Naive B cell (primary cell): ENCODE data around the gene FAM13C. TPM values are rescaled to one million over a fixed set of nuclear protein-coding genes. Genes with fewer than 3 reads are reported as not detected.
"Not testable (repeated sequence)": the region's sequence is repeated elsewhere in the genome, so short reads cannot be mapped to it uniquely, and the experiment has no call there.

Source experiments
- ATAC-seq, 2 donors: fragments of 150-1000 bp; cut with Tn5 transposase; 2 replicates each; pipeline ENCODE4 v1.10.0; 2021; ENCODE audit warnings: low read depth in 2 of 2, mild to moderate bottlenecking in 2 of 2, moderate library complexity in 2 of 2
- DNase-seq: peaks from one replicate; pipeline ENCODE4 v3.0.0; 2022
- H3K27ac Mint-ChIP-seq, 6 donors: one replicate each; pipeline ENCODE4 v1.8.0; 2020 to 2022; ENCODE audit warnings: mild to moderate bottlenecking in 6 of 6, mixed read lengths in 6 of 6, moderate library complexity in 5 of 6, inconsistent platforms in 2 of 6
- H3K27me3 Mint-ChIP-seq, 3 donors: one replicate each; pipeline ENCODE4 v1.8.0; 2021 to 2022; ENCODE audit warnings: mixed read lengths in 3 of 3, mild to moderate bottlenecking in 1 of 3
- H3K36me3 Mint-ChIP-seq, 2 donors: one replicate each; pipeline ENCODE4 v1.8.0; 2020 to 2022; ENCODE audit warnings: mixed read lengths in 2 of 2, inconsistent platforms in 1 of 2, mild to moderate bottlenecking in 1 of 2
- H3K4me1 Mint-ChIP-seq, 3 donors: one replicate each; pipeline ENCODE4 v1.8.0; 2020 to 2022; ENCODE audit warnings: mixed read lengths in 3 of 3, inconsistent platforms in 1 of 3, mild to moderate bottlenecking in 1 of 3, moderate library complexity in 1 of 3
- H3K4me3 Mint-ChIP-seq, 8 donors: one replicate each; pipeline ENCODE4 v1.8.0; 2020 to 2022; ENCODE audit warnings: mild to moderate bottlenecking in 8 of 8, mixed read lengths in 8 of 8, moderate library complexity in 8 of 8, inconsistent platforms in 2 of 8
- H3K9me3 Mint-ChIP-seq, 7 donors: one replicate each; pipeline ENCODE4 v1.8.0; 2020 to 2022; ENCODE audit warnings: mixed read lengths in 7 of 7, mild to moderate bottlenecking in 5 of 7, inconsistent platforms in 2 of 7, moderate library complexity in 1 of 7
- polyA plus RNA-seq, 6 donors: library from polyadenylated mRNA; unstranded; fragments of 300-500 nt; fragmentation: Illumina TruSeq; gene quantifications; one replicate each; pipeline ENCODE4 v1.2.3, GENCODE V29; 2021; ENCODE audit warnings: low read depth in 6 of 6

Gene FAM13C
- polyA plus RNA-seq, 6 donors from 2014 or later: not detected

DNA sequence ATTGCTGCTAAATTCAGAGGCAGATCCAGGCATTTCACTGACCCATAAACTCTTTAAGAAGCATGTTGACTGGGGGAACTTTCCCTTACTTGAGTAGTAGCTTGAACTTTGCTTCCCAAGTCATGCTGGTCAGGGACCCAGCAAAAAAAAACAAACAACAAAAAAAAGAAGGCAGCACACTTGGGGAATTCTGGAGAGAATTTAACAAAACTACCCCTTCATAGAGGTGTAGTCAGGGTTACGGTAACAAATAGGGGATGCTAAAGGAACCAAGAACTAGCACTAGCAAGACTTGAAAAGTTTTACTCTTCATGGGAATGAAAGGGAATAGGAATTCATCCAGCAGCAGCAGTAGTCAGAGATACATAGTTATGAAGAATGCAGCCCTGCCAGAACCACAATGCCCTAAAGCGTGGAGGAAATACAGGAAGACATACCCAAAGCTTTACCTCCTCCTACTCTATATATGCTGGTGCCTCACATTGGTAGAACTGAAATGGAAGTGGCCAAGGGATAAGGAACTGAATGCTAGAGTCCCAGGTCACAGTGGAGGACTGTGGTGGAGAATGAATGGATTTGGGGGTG lies 118.6 kb downstream of the FAM13C start:
- DNase-seq: no peak
- Mint-ChIP-seq H3K4me3 (no peak overlapping the region), H3K27me3 (peaks cover 0 to 17% (median 10%) of the 10 kb centered on the region in 3 donors), H3K27ac (no peak overlapping the region), H3K4me1 (no peaks in the 10 kb centered on the region), H3K9me3 (peaks cover 0 to 6% (median 0%) of the 10 kb centered on the region in 7 donors), H3K36me3 (no peaks in the 10 kb centered on the region)
- no peak for ATAC-seq

DNA sequence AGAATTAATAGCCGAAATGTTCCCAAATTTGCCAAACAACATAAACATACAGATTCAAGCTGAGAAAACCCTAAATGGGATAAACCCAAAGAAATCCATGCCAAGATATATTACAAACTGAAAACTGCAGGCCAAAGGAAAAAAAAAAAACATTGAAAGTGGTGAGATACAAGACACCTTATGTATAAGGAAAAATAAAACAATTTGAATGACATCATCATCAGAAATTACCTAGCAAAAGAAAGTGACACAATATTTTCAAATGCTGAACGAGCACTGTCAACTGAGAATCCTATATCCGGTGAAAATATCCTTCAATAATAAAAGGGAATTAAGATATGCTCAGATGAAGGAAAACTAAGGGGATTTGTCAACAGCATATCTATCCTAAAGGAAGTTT lies 119.4 kb downstream of the FAM13C start:
- H3K4me3 Mint-ChIP-seq: no peak overlapping the region

DNA sequence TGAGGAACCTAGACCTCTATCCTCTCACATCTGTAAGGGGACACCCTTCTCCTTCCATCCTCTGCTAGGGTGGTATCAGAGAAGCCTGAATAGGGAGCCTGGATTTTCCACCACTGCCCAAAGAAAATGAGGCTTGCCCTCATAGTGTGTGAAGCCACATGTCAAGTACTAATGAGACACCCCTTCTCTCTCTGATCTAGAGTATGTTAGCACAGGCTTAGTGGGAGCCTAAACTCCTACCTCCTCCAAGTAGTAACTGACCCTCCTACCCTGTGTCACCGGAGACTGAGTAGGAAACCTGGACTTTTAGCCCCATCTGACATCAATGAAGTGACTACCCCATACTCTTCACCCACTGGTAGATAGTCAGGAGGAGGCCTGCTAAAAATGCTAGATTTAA lies 120.3 kb downstream of the FAM13C start:
- H3K27ac Mint-ChIP-seq: no peak overlapping the region
- no peak for ATAC-seq

More for the DNA sequence above, 119.4 kb downstream of the FAM13C start:
- ATAC-seq: no peak
- Mint-ChIP-seq H3K9me3 (peaks cover 0 to 7% (median 0%) of the 10 kb centered on the region in 7 donors), H3K4me1 (no peaks in the 10 kb centered on the region), H3K27ac (no peak overlapping the region), H3K36me3 (no peaks in the 10 kb centered on the region), H3K27me3 (peaks cover 0 to 17% (median 10%) of the 10 kb centered on the region in 3 donors)
- DNase-seq: no peak

DNA sequence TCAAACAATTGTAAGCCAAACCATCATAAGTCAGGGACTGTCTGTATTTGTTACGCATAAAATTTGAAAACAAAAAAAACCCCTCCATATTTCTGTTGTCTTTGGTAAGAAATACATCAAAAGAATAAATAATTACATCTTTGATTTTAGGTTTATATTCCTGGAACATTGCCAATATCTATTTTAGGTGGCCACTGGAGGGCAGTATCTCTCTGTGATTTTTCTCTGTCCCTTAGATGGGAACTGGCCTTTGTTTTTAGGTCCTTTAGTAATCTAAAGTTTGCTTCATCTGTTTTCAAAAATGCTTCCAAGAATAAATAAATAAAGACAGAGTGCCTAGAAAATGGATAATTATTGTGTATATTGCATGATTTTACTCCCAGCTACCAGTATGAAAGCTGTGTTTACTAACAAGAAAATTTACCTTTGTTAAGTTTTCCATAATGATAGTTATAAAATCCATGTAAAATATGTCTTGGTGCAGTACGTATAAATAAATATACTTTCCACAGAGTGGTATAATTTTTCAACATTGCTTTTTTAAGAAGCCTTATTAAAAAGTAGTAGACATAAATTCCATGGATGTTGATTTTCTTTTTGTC lies 121.7 kb downstream of the FAM13C start:
- ATAC-seq (no peak), DNase-seq (no peak)
- Mint-ChIP-seq H3K27ac (no peak overlapping the region), H3K9me3 (peaks cover 0 to 7% (median 0%) of the 10 kb centered on the region in 7 donors), H3K4me1 (no peaks in the 10 kb centered on the region), H3K36me3 (no peaks in the 10 kb centered on the region), H3K27me3 (peaks cover 0 to 17% (median 10%) of the 10 kb centered on the region in 3 donors), H3K4me3 (no peak overlapping the region)

More for the DNA sequence above, 120.3 kb downstream of the FAM13C start:
- Mint-ChIP-seq H3K27me3 (peaks cover 0 to 17% (median 10%) of the 10 kb centered on the region in 3 donors), H3K4me3 (no peak overlapping the region), H3K36me3 (no peaks in the 10 kb centered on the region), H3K4me1 (no peaks in the 10 kb centered on the region), H3K9me3 (peaks cover 0 to 7% (median 0%) of the 10 kb centered on the region in 7 donors)
- DNase-seq: no peak

DNA sequence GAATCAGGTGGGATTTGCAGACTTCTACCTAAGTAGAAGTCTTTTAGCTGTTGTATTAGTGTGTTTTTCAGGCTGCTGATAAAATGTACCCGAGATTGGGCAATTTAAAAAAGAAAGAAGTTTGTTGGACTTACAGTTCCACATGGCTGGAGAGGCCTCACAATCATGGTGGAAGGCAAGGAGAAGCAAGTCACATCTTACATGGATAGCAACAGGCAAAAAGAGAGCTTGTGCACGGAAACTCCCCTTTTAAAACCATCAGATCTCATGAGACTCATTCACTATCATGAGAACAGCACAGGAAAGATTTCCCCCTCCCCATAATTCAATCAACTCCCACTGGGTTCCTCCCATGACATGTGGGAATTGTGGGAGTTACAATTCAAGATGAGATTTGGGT lies 123.2 kb downstream of the FAM13C start:
- H3K27me3 Mint-ChIP-seq: peaks cover 0 to 17% (median 10%) of the 10 kb centered on the region in 3 donors
- DNase-seq, H3K36me3 Mint-ChIP-seq, H3K4me3 Mint-ChIP-seq, ATAC-seq, H3K9me3 Mint-ChIP-seq, H3K4me1 Mint-ChIP-seq, H3K27ac Mint-ChIP-seq: not testable (repeated sequence)

DNA sequence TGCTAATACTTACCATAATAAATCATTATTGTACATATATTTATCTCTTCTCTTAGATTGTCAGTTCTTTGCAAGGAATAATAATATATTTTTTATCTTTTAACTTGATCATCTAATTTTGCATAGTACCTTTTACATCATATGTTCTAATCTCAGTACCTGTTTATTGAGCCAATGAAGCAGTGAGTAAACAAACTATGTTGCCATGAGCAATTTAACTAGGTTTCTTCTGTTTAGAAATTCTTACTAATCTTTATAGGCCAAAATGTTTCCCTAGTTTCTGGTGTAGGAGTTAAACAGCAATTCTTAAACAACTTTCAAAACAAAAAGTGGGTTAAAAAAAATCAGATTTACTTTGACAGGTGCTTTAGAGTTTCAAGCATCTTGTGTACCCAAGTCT lies 124.6 kb downstream of the FAM13C start:
- no peak for DNase-seq
- peaks cover 0 to 10% (median 7%) of the 10 kb centered on the region in 3 donors for H3K27me3 Mint-ChIP-seq
- H3K9me3 Mint-ChIP-seq: peaks cover 0 to 7% (median 0%) of the 10 kb centered on the region in 7 donors
- ATAC-seq: no peak
- H3K27ac Mint-ChIP-seq: no peak overlapping the region
- no peaks in the 10 kb centered on the region for H3K4me1 Mint-ChIP-seq
- no peak overlapping the region for H3K4me3 Mint-ChIP-seq
- no peaks in the 10 kb centered on the region for H3K36me3 Mint-ChIP-seq

DNA sequence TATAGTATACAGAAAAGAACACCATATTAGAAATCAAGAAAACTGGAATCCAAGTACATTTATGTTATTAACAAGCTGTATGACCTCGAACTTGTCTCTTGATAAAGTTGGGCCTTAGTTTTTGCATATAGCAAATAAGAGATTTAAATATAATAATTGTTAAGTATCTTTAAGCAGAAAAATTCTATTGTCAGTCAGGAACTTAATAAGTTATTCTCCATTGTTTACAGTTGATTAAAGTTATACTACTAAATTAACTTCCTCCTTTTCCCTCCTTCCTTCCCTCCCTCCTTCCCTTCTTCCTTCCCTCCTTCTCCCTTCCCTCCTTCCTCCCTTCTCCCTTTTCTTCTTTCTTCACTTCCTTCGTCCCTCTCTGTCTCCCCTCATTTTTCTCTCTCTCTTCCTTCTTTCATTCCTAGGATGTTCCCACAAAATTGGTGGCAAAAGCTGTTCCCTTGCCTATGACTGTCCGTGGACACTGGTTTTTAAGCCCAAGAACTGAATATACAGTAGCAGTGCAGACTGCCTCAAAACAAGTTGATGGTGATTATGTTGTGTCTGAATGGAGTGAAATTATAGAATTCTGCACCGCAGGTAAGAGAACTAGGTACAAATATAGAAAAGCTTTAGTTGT lies 126.2 kb downstream of the FAM13C start:
- ATAC-seq: no peak
- H3K4me3 Mint-ChIP-seq: no peak overlapping the region
- DNase-seq: no peak
- H3K27me3 Mint-ChIP-seq: peaks cover 0 to 1% (median 0%) of the 10 kb centered on the region in 3 donors
- no peaks in the 10 kb centered on the region for H3K4me1 Mint-ChIP-seq
- peaks cover 0 to 7% (median 0%) of the 10 kb centered on the region in 7 donors for H3K9me3 Mint-ChIP-seq
- no peaks in the 10 kb centered on the region for H3K36me3 Mint-ChIP-seq
- no peak overlapping the region for H3K27ac Mint-ChIP-seq

DNA sequence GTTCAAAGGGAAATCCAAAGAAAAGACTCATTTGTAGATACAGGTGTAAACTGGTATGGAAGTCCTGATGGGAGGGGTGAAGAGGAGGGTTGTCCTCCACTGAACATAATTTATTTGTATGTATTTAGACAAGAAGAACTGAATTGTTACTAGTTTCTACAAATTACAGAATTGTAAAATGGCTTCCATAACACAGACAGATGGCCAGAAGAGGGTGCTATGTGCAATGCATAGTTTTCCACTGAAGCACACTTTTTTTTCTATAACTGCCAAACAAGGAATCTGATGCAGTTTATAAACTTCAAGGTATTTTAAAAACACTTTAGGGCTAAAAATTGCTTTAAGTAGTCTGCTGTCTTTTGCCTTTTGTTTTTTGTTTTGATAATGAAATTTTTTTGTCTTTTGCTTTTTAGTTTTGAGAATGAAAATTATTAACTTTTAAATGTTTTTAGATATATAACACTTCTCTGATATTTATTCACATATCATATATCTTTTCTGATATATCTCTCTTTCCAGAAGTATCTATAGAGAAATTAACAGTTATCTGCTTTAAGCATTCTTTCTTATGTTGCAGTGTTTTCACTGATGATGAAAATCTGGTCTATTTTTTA lies 127.4 kb downstream of the FAM13C start:
- no peaks in the 10 kb centered on the region for H3K27me3 Mint-ChIP-seq
- H3K36me3 Mint-ChIP-seq: no peaks in the 10 kb centered on the region
- H3K9me3 Mint-ChIP-seq: peaks cover 0 to 7% (median 0%) of the 10 kb centered on the region in 7 donors
- no peak overlapping the region for H3K4me3 Mint-ChIP-seq
- H3K27ac Mint-ChIP-seq: no peak overlapping the region
- DNase-seq: no peak
- ATAC-seq: no peak
- H3K4me1 Mint-ChIP-seq: no peaks in the 10 kb centered on the region

DNA sequence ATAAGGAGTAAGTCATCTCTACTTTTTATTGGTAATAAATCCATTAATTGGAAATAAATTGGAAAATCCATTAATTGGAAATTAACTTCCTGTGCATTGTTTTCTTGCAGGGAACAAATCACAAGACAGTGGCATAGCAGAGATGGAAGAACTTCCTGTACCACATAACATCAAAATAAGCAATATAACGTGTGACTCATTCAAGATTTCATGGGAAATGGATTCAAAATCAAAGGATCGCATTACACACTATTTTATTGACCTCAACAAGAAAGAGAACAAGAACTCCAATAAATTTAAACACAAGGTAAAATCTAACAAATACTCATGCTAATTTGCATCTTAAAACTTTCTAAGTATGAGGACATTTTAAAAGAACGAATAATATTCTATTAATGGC lies 128.2 kb downstream of the FAM13C start:
- Mint-ChIP-seq H3K36me3 (no peaks in the 10 kb centered on the region), H3K27ac (no peak overlapping the region), H3K4me1 (no peaks in the 10 kb centered on the region), H3K9me3 (peaks cover 0 to 6% (median 0%) of the 10 kb centered on the region in 7 donors), H3K27me3 (no peaks in the 10 kb centered on the region), H3K4me3 (no peak overlapping the region)
- no peak for DNase-seq
- ATAC-seq: no peak

DNA sequence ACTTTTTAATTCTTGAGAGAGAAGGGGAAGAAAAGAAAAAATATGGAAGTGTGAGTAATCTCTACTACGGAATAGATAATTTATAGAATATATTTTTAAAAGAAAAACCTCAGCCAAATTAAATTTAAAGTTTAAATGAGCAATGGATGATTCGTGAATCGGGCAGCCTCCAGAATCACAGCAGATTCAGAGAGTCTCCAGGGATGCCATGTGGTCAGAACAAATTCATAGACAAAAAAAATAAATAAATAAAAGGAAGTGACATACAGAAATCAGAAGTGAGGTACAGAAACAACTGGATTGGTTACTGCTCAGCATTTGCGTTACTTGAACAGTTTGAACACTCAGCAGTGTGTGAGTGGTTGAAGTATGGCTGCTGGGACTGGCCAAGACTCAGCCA lies 132.9 kb downstream of the FAM13C start:
- Mint-ChIP-seq H3K27ac (no peak overlapping the region), H3K27me3 (peaks cover 0 to 5% (median 0%) of the 10 kb centered on the region in 3 donors), H3K4me1 (no peaks in the 10 kb centered on the region), H3K36me3 (no peaks in the 10 kb centered on the region), H3K4me3 (no peak overlapping the region), H3K9me3 (peaks cover 0 to 4% (median 0%) of the 10 kb centered on the region in 7 donors)
- DNase-seq (no peak), ATAC-seq (no peak)

DNA sequence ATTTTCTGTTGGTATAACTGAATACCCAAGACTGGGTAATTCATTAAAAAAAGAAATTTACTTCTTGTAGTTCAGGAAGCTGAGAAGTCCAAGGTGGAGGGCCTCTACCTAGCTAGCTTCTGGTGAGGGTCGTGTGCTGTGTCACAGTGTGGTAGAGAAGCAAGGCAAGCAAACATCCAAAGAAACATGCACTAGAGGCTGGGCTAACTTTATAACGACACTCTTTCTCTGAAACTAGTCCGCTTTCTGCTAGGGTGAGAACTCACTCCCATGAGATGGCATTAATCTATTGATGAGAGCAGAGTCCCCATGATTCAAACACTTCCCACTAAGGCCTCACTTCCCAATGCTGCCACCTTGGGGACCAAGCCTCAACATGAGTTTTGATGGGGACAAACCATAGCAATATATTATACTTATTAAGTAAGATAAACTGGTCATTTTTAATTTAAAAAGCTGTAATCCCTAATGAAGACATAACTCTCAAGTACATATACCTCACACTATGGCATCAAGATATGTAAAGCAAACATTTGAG lies 135.1 kb downstream of the FAM13C start:
- peak overlapping the region in 1 of 6 donors; percentile 78 for H3K27ac Mint-ChIP-seq
- H3K9me3 Mint-ChIP-seq: peaks cover 0 to 4% (median 0%) of the 10 kb centered on the region in 7 donors
- no peak overlapping the region for H3K4me3 Mint-ChIP-seq
- peaks cover 0 to 5% (median 0%) of the 10 kb centered on the region in 3 donors for H3K27me3 Mint-ChIP-seq
- ATAC-seq (no peak), DNase-seq (no peak)
- H3K36me3 Mint-ChIP-seq: no peaks in the 10 kb centered on the region
- no peaks in the 10 kb centered on the region for H3K4me1 Mint-ChIP-seq

DNA sequence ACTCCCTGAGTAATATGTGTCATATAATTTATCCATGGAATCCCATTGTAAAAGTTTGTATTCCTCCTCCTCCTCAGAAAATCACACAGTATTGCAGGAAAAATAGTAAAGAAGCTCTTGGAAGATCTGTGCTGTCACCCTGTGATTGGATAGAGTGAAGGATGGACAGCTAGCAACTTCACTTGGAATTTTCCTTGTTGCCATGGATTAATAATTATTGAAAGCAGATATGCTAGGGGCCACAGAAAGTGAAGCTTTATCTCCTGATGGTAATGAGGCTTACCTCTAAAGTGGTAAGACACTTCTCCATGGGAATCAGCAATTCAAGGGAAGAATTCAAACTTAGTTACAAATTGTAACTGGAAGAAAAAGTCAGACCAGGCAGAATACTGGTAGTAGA lies 137.1 kb downstream of the FAM13C start:
- ATAC-seq (no peak), DNase-seq (no peak)
- Mint-ChIP-seq H3K4me3 (no peak overlapping the region), H3K4me1 (no peaks in the 10 kb centered on the region), H3K9me3 (peaks cover 0 to 4% (median 0%) of the 10 kb centered on the region in 7 donors), H3K27ac (no peak overlapping the region), H3K27me3 (peaks cover 0 to 5% (median 0%) of the 10 kb centered on the region in 3 donors), H3K36me3 (no peaks in the 10 kb centered on the region)

DNA sequence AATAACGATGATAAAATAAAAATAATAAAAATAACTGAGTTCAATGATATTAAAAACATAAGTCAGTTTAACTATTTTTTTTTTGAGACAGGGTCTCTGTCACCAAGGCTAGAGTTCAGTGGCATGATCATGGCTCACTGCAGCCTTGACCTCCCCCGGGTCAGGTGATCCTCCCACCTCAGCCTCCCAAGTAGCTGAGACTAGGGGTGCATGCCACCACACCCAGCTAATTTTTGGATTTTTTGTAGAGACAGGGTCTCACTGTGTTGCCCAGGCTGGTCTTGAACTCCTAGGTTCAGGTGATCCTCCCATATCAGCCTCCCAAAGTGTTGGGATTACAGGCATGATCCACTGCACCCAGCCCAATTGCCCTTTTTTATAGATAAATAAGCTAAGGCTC lies 138.8 kb downstream of the FAM13C start:
- not testable (repeated sequence) for H3K4me3 Mint-ChIP-seq, H3K27me3 Mint-ChIP-seq, H3K9me3 Mint-ChIP-seq, DNase-seq, H3K27ac Mint-ChIP-seq, H3K4me1 Mint-ChIP-seq, ATAC-seq, H3K36me3 Mint-ChIP-seq
